PC-3 (cell line): ENCODE measurements around the gene AIFM3. TPM values are rescaled to one million over a fixed set of nuclear protein-coding genes. Genes with fewer than 3 reads are reported as not detected.

ENCODE experiments used
- ATAC-seq: fragments of 200-7000 bp; cut with Tn5 transposase; 2 replicates; pipeline ENCODE4 v1.9.1; 2020; ENCODE audit warnings: mild to moderate bottlenecking, moderate library complexity
- BruUV-seq: library from RNA; stranded (reverse); fragments of 400-500 nt; replicated peaks from 2 replicates; lab custom pipeline; 2021; lab: Mats Ljungman, UMichigan
- CTCF ChIA-PET: fragments of 300-600 bp; sonication (Branson Sonifier 250); formaldehyde crosslinking; loops from one replicate; lab custom pipeline; 2022; ENCODE audit warnings: antibody characterized with exemption; lab: Charles Lee
- POLR2A ChIA-PET: fragments of 300-600 bp; sonication (Branson Sonifier 250); formaldehyde crosslinking; loops from one replicate; lab custom pipeline; 2022; ENCODE audit warnings: antibody characterized with exemption; ENCODE audit not compliant: unreplicated experiment; lab: Charles Lee
- DNase-seq: peaks from one replicate; pipeline ENCODE4 v3.0.0-alpha.2; 2015
- H2AFZ ChIP-seq: fragments of 300-600 bp; sonication (generic); 2 replicates; pipeline ENCODE4 v1.6.0; 2016; ENCODE audit warnings: antibody characterized with exemption, low read length
- H3F3A ChIP-seq: fragments of 300-600 bp; sonication (generic); one replicate; pipeline ENCODE4 v1.6.0; 2017; ENCODE audit warnings: antibody characterized with exemption, low read length, control low read depth, mild to moderate bottlenecking; ENCODE audit not compliant: unreplicated experiment
- H3K27ac ChIP-seq: fragments of 300-600 bp; sonication (generic); 2 replicates; pipeline ENCODE4 v1.5.1; 2016; ENCODE audit warnings: mild to moderate bottlenecking, low read length
- H3K27me3 ChIP-seq: fragments of 300-600 bp; sonication (generic); 2 replicates; pipeline ENCODE4 v1.6.1; 2016; ENCODE audit warnings: low read length, mixed read lengths
- H3K36me3 ChIP-seq: fragments of 300-600 bp; sonication (generic); 2 replicates; pipeline ENCODE4 v1.6.1; 2016; ENCODE audit warnings: low read depth, mixed run types, low read length, mixed read lengths
- H3K4me1 ChIP-seq: fragments of 300-600 bp; sonication (generic); 2 replicates; pipeline ENCODE4 v1.5.1; 2016; ENCODE audit warnings: low read length; ENCODE audit not compliant: insufficient read depth
- H3K4me2 ChIP-seq: fragments of 300-600 bp; sonication (generic); 2 replicates; pipeline ENCODE4 v1.6.0; 2016; ENCODE audit warnings: low read length
- H3K4me3 ChIP-seq: fragments of 300-600 bp; sonication (generic); 2 replicates; pipeline ENCODE4 v1.5.1; 2016; ENCODE audit warnings: mild to moderate bottlenecking, low read length, mixed read lengths
- H3K79me2 ChIP-seq: fragments of 300-600 bp; sonication (generic); 2 replicates; pipeline ENCODE4 v1.6.1; 2017; ENCODE audit warnings: low read length, mixed read lengths
- H3K9ac ChIP-seq: fragments of 300-600 bp; sonication (generic); 2 replicates; pipeline ENCODE4 v1.6.0; 2016; ENCODE audit warnings: mild to moderate bottlenecking, low read length
- H3K9me2 ChIP-seq: fragments of 300-600 bp; sonication (generic); replicated peaks from 2 replicates; pipeline ENCODE4 v1.6.1; 2016; ENCODE audit warnings: mixed run types, low read length, mixed read lengths
- H3K9me3 ChIP-seq: fragments of 300-600 bp; sonication (generic); 2 replicates; pipeline ENCODE4 v1.6.1; 2016; ENCODE audit warnings: low read length, mixed read lengths
- H4K20me1 ChIP-seq: fragments of 300-600 bp; sonication (generic); 2 replicates; pipeline ENCODE4 v1.6.1; 2016; ENCODE audit warnings: low read length, mixed read lengths
- CTCF ChIP-seq: fragments of 300-600 bp; sonication (generic); conservative IDR thresholded peaks from 2 replicates; pipeline ENCODE4 v1.5.1; 2017; ENCODE audit warnings: antibody characterized with exemption, low read depth, mild to moderate bottlenecking, low read length
- EZH2 ChIP-seq: fragments of 300-600 bp; sonication (generic); IDR thresholded peaks from one replicate; pipeline ENCODE4 v1.6.1; 2017; ENCODE audit warnings: antibody characterized with exemption, mild to moderate bottlenecking, low read length; ENCODE audit not compliant: unreplicated experiment
- EZH2phosphoT487 ChIP-seq: fragments of 300-600 bp; sonication (generic); IDR thresholded peaks from 2 replicates; pipeline ENCODE4 v1.6.1; 2018; ENCODE audit warnings: mild to moderate bottlenecking, antibody characterized with exemption, low read length, borderline replicate concordance
- intact Hi-C: fragments of 100-400 bp; cut with micrococcal nuclease; formaldehyde crosslinking; loops from 2 replicates; pipeline ENCODE4 v1.9.0; 2023
- total RNA-seq: library from RNA; depleted of rRNA; stranded (reverse); fragments of >200 nt; gene quantifications from 2 replicates; pipeline ENCODE4 v1.2.3, GENCODE V29; 2014

AIFM3 gene
- total RNA-seq, 1 experiment from 2014 or later = 1.5 TPM

GRCh38 chr22:20987375-20987774, 20.3 kb downstream of the AIFM3 start:
- H3K9me2 ChIP-seq = no peaks in the 10 kb centered on the region
- peaks cover 13% of the 10 kb centered on the region for H3K79me2 ChIP-seq
- no peak overlapping the region for H3K4me2 ChIP-seq
- H3K36me3 ChIP-seq = no peaks in the 10 kb centered on the region; the same call in 1 of the 2 replicates
- DNase-seq (no peak), ATAC-seq (no peak)
- no peak overlapping the region for H3K9ac ChIP-seq
- H3K9me3 ChIP-seq = no peaks in the 10 kb centered on the region
- no TSS peak for BruUV-seq
- H2AFZ ChIP-seq = no peak overlapping the region
- ChIA-PET POLR2A (no interaction called here), CTCF (no interaction called here)
- H4K20me1 ChIP-seq = no peaks in the 10 kb centered on the region
- intact Hi-C loops = no loop called here
- no peak overlapping the region for H3K27ac ChIP-seq
- no peaks in the 10 kb centered on the region for H3K27me3 ChIP-seq
- H3K4me1 ChIP-seq = peaks cover 8% of the 10 kb centered on the region; the same call in 1 of the 2 replicates
- H3F3A ChIP-seq = no peaks in the 10 kb centered on the region
- TF ChIP-seq CTCF = no peak
- no peak for TF ChIP-seq EZH2phosphoT487
- TF ChIP-seq EZH2 = no peak
- no peak overlapping the region for H3K4me3 ChIP-seq

- no peaks in the 10 kb centered on the region; the same call in 1 of the 2 replicates for H3K36me3 ChIP-seq
- H3K9me3 ChIP-seq = no peaks in the 10 kb centered on the region
- no peak for TF ChIP-seq EZH2phosphoT487
- TF ChIP-seq EZH2 = no peak
- TF ChIP-seq CTCF = no peak
- no peak overlapping the region for H3K9ac ChIP-seq
- DNase-seq (no peak), ATAC-seq (no peak)
- no peaks in the 10 kb centered on the region for H3K4me1 ChIP-seq
- ChIA-PET CTCF (no interaction called here), POLR2A (no interaction called here)
- no peaks in the 10 kb centered on the region for H3K79me2 ChIP-seq
- BruUV-seq = no TSS peak
- H3K4me2 ChIP-seq = no peak overlapping the region
- H2AFZ ChIP-seq = no peak overlapping the region
- H3K4me3 ChIP-seq = no peak overlapping the region
- H3K9me2 ChIP-seq = no peaks in the 10 kb centered on the region
- H3K27me3 ChIP-seq = no peaks in the 10 kb centered on the region
- no peak overlapping the region for H3K27ac ChIP-seq
- H4K20me1 ChIP-seq = no peaks in the 10 kb centered on the region
- no peaks in the 10 kb centered on the region for H3F3A ChIP-seq
- intact Hi-C loops = no loop called here
These were observed 21.7 kb downstream of the AIFM3 start for GRCh38 chr22:20988573-20989322.
